OCI-LY3 (cell line): ENCODE data around the gene PTPRC.

Experiments
- EZH2phosphoT487 ChIP-seq: fragments of 200-600 bp; shearing (Covaris generic); IDR thresholded peaks from 2 replicates; pipeline ENCODE4 v1.6.1; 2018; ENCODE audit warnings: antibody characterized with exemption, mixed run types, low read depth
- TF ChIP-seq, protein P1 (sequence below): fragments of 200-600, 300-600 bp; sonication (generic); IDR thresholded peaks from 2 replicates; pipeline ENCODE4 v1.5.1; 2014; ENCODE audit warnings: antibody characterized with exemption, low read length, low read depth

DNA sequence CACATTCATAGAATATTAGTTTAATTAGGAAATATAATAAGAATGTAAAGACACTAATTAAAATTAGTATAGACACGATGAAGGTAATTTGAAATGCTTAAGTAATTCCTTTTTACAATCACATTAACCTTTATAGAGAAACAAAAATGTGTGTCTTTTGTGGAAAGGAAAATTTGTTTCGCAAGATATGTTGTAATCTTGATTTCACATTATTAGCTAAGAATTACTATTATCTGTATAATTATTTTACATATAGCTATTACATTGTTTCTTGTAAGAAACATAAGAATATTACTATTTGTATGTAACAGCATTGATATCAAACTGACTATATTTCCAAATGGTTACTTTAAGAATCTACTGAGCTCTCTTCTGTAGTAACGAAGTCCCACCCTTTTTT is 111.2 kb downstream of the PTPRC start:
- TF ChIP-seq, protein P1, sequence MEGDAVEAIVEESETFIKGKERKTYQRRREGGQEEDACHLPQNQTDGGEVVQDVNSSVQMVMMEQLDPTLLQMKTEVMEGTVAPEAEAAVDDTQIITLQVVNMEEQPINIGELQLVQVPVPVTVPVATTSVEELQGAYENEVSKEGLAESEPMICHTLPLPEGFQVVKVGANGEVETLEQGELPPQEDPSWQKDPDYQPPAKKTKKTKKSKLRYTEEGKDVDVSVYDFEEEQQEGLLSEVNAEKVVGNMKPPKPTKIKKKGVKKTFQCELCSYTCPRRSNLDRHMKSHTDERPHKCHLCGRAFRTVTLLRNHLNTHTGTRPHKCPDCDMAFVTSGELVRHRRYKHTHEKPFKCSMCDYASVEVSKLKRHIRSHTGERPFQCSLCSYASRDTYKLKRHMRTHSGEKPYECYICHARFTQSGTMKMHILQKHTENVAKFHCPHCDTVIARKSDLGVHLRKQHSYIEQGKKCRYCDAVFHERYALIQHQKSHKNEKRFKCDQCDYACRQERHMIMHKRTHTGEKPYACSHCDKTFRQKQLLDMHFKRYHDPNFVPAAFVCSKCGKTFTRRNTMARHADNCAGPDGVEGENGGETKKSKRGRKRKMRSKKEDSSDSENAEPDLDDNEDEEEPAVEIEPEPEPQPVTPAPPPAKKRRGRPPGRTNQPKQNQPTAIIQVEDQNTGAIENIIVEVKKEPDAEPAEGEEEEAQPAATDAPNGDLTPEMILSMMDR, result no peak
- no peak for TF ChIP-seq EZH2phosphoT487
